GM12801 (cell line): ENCODE data around the gene NIPBL.

ENCODE experiments used
- CTCF ChIP-seq: IDR thresholded peaks from one replicate; pipeline ENCODE4 v1.5.1; 2011; ENCODE audit warnings: control low read depth; ENCODE audit not compliant: insufficient read length; ENCODE audit errors: extremely low read depth

Gene NIPBL

DNA sequence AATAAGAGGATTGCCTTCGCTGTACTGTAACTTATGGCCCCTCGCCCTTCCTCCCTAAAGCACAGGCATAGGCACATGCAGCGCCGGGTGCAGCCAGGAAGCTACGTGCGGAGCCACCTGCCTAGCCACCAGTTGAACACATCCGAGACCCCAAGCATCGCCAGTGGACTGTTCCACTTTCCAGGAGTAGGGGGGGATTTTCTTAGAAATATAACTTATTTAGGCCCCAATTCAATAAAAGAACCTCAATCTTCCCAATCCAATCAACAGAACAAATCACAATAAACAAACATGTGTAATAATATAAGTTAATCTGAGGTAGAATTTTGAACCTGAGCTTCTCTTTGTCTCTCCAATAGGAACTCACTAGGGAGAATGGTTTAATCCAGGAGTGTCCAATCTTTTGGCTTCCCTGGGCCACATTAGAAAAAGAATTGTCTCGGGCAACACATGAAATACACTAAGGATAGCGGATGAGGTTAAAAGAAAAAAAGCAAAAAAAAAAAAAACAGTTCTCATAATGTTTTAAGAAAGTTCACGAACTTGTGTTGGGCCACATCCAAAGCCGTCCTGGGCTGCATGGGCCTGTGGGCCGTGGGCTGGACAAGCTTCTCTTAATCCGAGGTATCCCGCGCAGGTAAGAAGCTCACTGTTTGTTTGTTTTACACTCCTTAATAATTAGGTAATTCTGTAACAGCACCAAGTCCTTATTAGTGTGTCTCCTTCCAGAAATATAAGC, 22.0 kb upstream of the NIPBL start:
- TF ChIP-seq CTCF, result no peak

DNA sequence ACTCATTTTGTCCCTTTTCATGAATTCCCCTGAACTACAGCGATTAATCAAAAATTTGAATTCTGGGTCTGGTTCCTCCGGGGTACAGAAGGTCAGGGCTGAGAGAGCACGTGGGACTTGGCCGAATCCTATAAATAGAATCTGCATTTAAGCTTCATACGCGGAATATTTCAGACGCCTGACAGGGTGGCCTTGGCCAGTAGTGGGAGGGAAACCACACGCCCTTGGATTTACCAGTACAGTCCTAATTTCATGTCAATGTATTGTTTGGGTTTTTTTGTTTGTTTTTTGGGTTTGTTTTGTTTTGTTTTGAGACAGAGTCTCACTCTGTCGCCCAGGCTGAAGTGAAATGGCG, 21.5 kb upstream of the NIPBL start:
- TF ChIP-seq CTCF, result no peak

GRCh38 chr5:36861871-36862270, 14.7 kb upstream of the NIPBL start:
- TF ChIP-seq CTCF, result no peak

DNA sequence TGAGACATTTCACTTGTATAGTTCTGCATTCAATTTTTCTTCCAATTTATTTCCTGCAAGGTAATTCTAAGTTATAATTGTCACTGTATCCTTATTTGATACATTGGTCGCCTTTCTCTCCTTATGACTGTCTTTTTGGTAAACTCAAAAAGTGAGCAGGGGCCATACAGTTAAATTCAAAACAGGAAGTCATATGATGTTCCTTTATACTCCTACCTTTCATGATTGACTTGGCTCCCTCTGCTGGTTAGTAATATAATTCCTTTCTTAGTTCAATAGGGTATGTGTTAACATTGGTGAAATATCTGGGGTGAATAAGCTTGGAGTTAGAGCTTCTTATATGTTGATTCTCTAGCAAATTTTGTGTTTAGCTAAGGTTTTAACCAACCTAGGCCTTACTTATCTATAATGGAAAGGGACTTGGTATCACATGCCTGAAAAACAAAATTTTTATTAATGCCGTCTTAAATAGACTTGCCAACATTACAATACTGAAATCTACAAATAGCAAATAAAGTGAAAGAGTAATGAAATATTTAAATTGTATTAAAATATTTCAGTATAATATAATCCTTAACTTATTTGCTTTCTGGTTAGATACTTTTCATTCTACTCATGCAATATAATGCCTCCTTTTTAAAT, 6.0 kb upstream of the NIPBL start:
- TF ChIP-seq CTCF, result no peak

- TF ChIP-seq CTCF, result no peak
Observed at GRCh38 chr5:36874465-36874864, 2.1 kb upstream of the NIPBL start.

- TF ChIP-seq CTCF, result no peak
Observed at GRCh38 chr5:36875051-36875789, 1.3 kb upstream of the NIPBL start.

GRCh38 chr5:36875790-36876298, 725 bp upstream of the NIPBL start:
- TF ChIP-seq CTCF, result no peak
